CD4-positive, alpha-beta T cell (primary cell): ENCODE results near the gene HECTD4. TPM values are rescaled to one million over a fixed set of nuclear protein-coding genes. Genes with fewer than 3 reads are reported as not detected.

ENCODE experiments used
- ATAC-seq: fragments of 200-7000 bp; cut with Tn5 transposase; one replicate; pipeline ENCODE4 v1.10.0; 2022; ENCODE audit warnings: mild to moderate bottlenecking; ENCODE audit not compliant: poor library complexity
- CTCF ChIA-PET: fragments of 350-600 bp; sonication (Branson Sonifier 250); formaldehyde crosslinking; loops from one replicate; lab custom pipeline; 2021; ENCODE audit warnings: antibody characterized with exemption, inconsistent platforms; lab: Charles Lee
- POLR2A ChIA-PET: fragments of 350-600 bp; sonication (Branson Sonifier 250); formaldehyde crosslinking; loops from one replicate; lab custom pipeline; 2021; ENCODE audit warnings: antibody characterized with exemption, inconsistent platforms; lab: Charles Lee
- DNase-seq, 14 experiments: peaks; one replicate each; pipeline ENCODE4 v3.0.0-alpha.2; 2013 to 2020; ENCODE audit warnings: mixed read lengths in 2 of 14
- H3K27ac ChIP-seq, 2 donors: one replicate each; pipeline versions ENCODE4 v1.5.1 to v1.7.0; 2013; ENCODE audit warnings: low read length in 2 of 2, low read depth in 1 of 2, mild to moderate bottlenecking in 1 of 2
- H3K27me3 ChIP-seq, 2 experiments: 1 replicate in 1 of 2; 2 replicates in 1 of 2; pipeline versions ENCODE4 v1.6.1 to v1.7.0; 2013; ENCODE audit warnings: low read length in 2 of 2, control low read depth in 1 of 2, mild to moderate bottlenecking in 1 of 2, moderate library complexity in 1 of 2; ENCODE audit not compliant: insufficient read depth in 2 of 2, control insufficient read depth in 1 of 2
- H3K36me3 ChIP-seq: one replicate; pipeline ENCODE4 v1.6.1; 2013; ENCODE audit warnings: low read length, control low read depth; ENCODE audit not compliant: insufficient read depth
- H3K4me1 ChIP-seq: one replicate; pipeline ENCODE4 v1.6.1; 2013; ENCODE audit warnings: low read length, control low read depth; ENCODE audit not compliant: insufficient read depth
- H3K4me3 ChIP-seq: one replicate; pipeline ENCODE4 v1.5.1; 2013; ENCODE audit warnings: mild to moderate bottlenecking, low read length, moderate library complexity
- H3K9me3 ChIP-seq, 2 experiments: 1 replicate in 1 of 2; 2 replicates in 1 of 2; pipeline versions ENCODE4 v1.6.1 to v1.7.0; 2013; ENCODE audit warnings: low read length in 2 of 2, mild to moderate bottlenecking in 2 of 2, control low read depth in 1 of 2, moderate library complexity in 1 of 2; ENCODE audit not compliant: control insufficient read depth in 1 of 2, insufficient read depth in 1 of 2
- H3K27ac Mint-ChIP-seq: one replicate; pipeline ENCODE4 v1.8.0; 2020; ENCODE audit warnings: mixed read lengths
- H3K27me3 Mint-ChIP-seq: one replicate; pipeline ENCODE4 v1.8.0; 2021; ENCODE audit warnings: mixed read lengths
- H3K36me3 Mint-ChIP-seq: one replicate; pipeline ENCODE4 v1.8.0; 2021; ENCODE audit warnings: low read depth, mixed read lengths
- H3K4me1 Mint-ChIP-seq: one replicate; pipeline ENCODE4 v1.8.0; 2021; ENCODE audit warnings: low read depth, mixed read lengths
- H3K4me3 Mint-ChIP-seq: one replicate; pipeline ENCODE4 v1.8.0; 2020; ENCODE audit warnings: mild to moderate bottlenecking, mixed read lengths
- H3K9me3 Mint-ChIP-seq: one replicate; pipeline ENCODE4 v1.8.0; 2020; ENCODE audit warnings: mixed read lengths
- intact Hi-C, 2 experiments: fragments of 100-400 bp; cut with DNase I in 1 of 2; cut with micrococcal nuclease in 1 of 2; formaldehyde crosslinking; loops; one replicate each; pipeline versions ENCODE4 v1.15.1 to v1.9.0; 2023 to 2025; cut with DNase I, micrococcal nuclease
- total RNA-seq, 174 experiments: library from RNA in 2 of 174; stranded (reverse) in 2 of 174; gene quantifications; one replicate each; pipeline ENCODE4 v1.2.3 and lab custom pipeline; 2021 to 2026
- TF ChIP-seq, protein P1 (sequence below): fragments of 200-600 bp; IDR thresholded peaks from one replicate; pipeline ENCODE4 v1.8.0; 2022; ENCODE audit warnings: antibody characterized with exemption, mild to moderate bottlenecking

Gene HECTD4
- total RNA-seq, 2 experiments from 2014 or later, result 40.2 to 43.3 TPM

DNA sequence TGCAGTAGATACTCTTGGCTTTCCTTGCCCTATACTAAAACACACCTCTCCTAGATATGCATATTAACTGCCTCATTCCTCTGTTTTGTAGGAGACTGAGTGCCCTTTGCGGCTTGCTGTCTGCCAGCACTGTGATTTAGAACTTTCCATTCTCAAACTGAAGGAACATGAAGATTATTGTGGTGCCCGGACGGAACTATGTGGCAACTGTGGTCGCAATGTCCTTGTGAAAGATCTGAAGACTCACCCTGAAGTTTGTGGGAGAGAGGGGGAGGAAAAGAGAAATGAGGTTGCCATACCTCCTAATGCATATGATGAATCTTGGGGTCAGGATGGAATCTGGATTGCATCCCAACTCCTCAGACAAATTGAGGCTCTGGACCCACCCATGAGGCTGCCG lies 241.5 kb downstream of the HECTD4 start:
- H3K9me3 Mint-ChIP-seq, result no peaks in the 10 kb centered on the region
- DNase-seq (no peak), ATAC-seq (no peak)
- no peak overlapping the region for H3K4me3 Mint-ChIP-seq
- H3K27me3 Mint-ChIP-seq, result no peaks in the 10 kb centered on the region
- H3K36me3 ChIP-seq, result peaks cover 84% of the 10 kb centered on the region
- H3K4me1 Mint-ChIP-seq, result no peaks in the 10 kb centered on the region
- no peak overlapping the region for H3K4me3 ChIP-seq
- ChIA-PET POLR2A (no interaction called here), CTCF (no interaction called here)
- no peak overlapping the region for H3K27ac Mint-ChIP-seq
- H3K27ac ChIP-seq, result no peak overlapping the region
- no peaks in the 10 kb centered on the region for H3K9me3 ChIP-seq
- TF ChIP-seq, protein P1, sequence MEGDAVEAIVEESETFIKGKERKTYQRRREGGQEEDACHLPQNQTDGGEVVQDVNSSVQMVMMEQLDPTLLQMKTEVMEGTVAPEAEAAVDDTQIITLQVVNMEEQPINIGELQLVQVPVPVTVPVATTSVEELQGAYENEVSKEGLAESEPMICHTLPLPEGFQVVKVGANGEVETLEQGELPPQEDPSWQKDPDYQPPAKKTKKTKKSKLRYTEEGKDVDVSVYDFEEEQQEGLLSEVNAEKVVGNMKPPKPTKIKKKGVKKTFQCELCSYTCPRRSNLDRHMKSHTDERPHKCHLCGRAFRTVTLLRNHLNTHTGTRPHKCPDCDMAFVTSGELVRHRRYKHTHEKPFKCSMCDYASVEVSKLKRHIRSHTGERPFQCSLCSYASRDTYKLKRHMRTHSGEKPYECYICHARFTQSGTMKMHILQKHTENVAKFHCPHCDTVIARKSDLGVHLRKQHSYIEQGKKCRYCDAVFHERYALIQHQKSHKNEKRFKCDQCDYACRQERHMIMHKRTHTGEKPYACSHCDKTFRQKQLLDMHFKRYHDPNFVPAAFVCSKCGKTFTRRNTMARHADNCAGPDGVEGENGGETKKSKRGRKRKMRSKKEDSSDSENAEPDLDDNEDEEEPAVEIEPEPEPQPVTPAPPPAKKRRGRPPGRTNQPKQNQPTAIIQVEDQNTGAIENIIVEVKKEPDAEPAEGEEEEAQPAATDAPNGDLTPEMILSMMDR, result no peak
- peaks cover 69% of the 10 kb centered on the region for H3K36me3 Mint-ChIP-seq
- no peaks in the 10 kb centered on the region for H3K4me1 ChIP-seq
- intact Hi-C loops, result no loop called here
- H3K27me3 ChIP-seq, result no peaks in the 10 kb centered on the region

DNA sequence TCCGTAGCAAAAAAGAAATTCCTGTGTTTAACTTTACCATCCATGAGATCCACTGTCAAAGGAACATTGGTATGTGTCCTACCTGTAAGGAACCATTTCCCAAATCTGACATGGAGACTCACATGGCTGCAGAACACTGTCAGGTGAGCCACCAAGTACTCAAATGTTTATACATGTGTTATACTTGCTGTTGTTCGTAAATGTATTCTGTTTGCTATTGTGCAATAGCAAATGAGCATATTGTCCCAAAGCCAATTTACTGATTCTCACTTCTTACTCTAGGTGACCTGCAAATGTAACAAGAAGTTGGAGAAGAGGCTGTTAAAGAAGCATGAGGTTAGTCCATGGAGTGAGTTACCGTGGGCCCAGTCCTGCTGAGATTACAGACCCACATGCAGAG lies 247.5 kb downstream of the HECTD4 start:
- Histone ChIP-seq H3K4me1 (peaks cover 12% of the 10 kb centered on the region), H3K27me3 (no peaks in the 10 kb centered on the region), H3K27ac (no peak overlapping the region), H3K9me3 (no peaks in the 10 kb centered on the region), H3K36me3 (peaks cover 66% of the 10 kb centered on the region), H3K4me3 (no peak overlapping the region)
- Mint-ChIP-seq H3K27ac (no peak overlapping the region), H3K36me3 (peaks cover 46% of the 10 kb centered on the region), H3K4me3 (no peak overlapping the region), H3K27me3 (no peaks in the 10 kb centered on the region), H3K9me3 (no peaks in the 10 kb centered on the region), H3K4me1 (peaks cover 43% of the 10 kb centered on the region)
- TF ChIP-seq, protein P1, result no peak
- DNase-seq (no peak), ATAC-seq (no peak)
- intact Hi-C loops, result no loop called here
- POLR2A ChIA-PET, result interaction anchor here (0.7 kb wide), 1 partner anchor 12 kb away, joined by 3 read pairs; no protein-coding TSS in a partner anchor
- CTCF ChIA-PET, result no interaction called here

DNA sequence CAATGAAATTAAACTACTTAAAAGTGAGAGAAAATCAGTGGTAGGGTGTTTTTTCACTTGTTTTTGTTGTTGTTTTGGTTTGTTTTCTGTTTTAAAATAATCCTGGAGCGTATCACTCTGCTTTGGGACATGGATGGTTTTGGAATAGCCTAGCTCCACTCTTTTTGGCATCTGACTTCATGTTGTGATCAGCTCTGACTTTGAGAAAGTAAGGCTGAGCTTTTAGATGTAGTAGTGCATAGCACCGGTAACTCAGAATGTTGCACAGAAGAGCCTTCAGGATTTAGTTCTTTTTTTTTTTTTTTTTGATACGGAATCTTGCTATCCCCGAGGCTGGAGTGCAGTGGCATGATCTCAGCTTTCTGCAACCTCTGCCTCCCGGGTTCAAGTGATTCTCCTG lies 248.8 kb downstream of the HECTD4 start:
- POLR2A ChIA-PET, result interaction anchor here (0.6 to 4.9 kb wide), 4 partner anchors 10 to 26 kb away, joined by 3 to 75 read pairs (median 5); partner anchors contain the start of gene NAA25
- Mint-ChIP-seq H3K27me3 (no peaks in the 10 kb centered on the region), H3K4me3 (no peak overlapping the region), H3K4me1 (peaks cover 53% of the 10 kb centered on the region), H3K9me3 (no peaks in the 10 kb centered on the region), H3K27ac (no peak overlapping the region), H3K36me3 (peaks cover 40% of the 10 kb centered on the region)
- no peaks in the 10 kb centered on the region for H3K27me3 ChIP-seq
- no peak overlapping the region for H3K4me3 ChIP-seq
- DNase-seq (no peak), ATAC-seq (no peak)
- CTCF ChIA-PET, result no interaction called here
- intact Hi-C loops, result no loop called here
- H3K9me3 ChIP-seq, result no peaks in the 10 kb centered on the region
- H3K36me3 ChIP-seq, result peaks cover 54% of the 10 kb centered on the region
- no peak overlapping the region for H3K27ac ChIP-seq
- peaks cover 25% of the 10 kb centered on the region for H3K4me1 ChIP-seq
- TF ChIP-seq, protein P1, result no peak
